Measurements from ENCODE around the gene PEX10.

DNA sequence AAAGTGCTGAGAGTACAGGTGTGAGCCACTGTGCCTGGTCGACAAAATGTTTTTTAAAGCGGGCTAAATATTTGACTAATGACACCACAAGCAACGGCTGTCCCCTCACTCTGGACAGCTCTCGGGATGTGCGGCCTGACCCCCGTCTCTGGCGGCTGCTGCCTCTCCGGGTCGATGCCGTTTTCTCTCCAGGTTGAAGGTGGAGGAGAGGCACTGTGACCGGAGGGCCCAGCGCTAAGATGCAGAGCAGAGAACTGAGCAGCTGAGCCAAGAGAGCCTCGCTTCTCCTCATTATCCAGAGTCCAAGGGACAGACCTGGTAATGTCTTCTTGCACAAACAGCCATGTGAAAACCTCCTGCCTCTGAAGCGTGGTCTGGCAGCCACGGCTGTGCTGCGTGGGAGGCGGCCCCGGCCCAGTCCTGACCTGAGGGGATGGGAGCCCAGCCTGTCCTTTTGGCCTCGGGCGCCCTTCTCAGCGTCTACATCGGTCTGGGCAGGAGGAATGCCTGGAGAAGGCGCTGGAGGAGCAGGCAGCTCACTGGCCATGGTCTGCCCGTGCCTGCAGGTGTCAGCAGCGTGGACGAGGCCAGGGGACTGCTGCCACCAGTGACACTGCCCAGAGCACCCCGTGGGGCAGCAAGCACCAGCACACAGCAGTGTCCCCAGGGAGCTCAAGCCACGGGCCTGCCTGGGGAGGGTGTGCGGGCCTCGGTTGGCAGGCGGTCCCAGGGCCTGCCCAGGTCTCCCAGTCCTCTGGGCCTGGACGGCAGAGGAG lies 31.4 kb downstream of the PEX10 start:
- TF ChIP-seq, protein P1, sequence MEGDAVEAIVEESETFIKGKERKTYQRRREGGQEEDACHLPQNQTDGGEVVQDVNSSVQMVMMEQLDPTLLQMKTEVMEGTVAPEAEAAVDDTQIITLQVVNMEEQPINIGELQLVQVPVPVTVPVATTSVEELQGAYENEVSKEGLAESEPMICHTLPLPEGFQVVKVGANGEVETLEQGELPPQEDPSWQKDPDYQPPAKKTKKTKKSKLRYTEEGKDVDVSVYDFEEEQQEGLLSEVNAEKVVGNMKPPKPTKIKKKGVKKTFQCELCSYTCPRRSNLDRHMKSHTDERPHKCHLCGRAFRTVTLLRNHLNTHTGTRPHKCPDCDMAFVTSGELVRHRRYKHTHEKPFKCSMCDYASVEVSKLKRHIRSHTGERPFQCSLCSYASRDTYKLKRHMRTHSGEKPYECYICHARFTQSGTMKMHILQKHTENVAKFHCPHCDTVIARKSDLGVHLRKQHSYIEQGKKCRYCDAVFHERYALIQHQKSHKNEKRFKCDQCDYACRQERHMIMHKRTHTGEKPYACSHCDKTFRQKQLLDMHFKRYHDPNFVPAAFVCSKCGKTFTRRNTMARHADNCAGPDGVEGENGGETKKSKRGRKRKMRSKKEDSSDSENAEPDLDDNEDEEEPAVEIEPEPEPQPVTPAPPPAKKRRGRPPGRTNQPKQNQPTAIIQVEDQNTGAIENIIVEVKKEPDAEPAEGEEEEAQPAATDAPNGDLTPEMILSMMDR (IDR thresholded peaks at IDR 0.05; ENCODE audit: poor library complexity) = no peak
- TF ChIP-seq EZH2phosphoT487 (IDR thresholded peaks at IDR 0.05; ENCODE audit: low read depth, severe bottlenecking, unreplicated experiment) (no peak), EZH2 (IDR thresholded peaks at IDR 0.05; ENCODE audit: borderline replicate concordance) (no peak)

Data from hepatocyte (in vitro differentiated cells).